Right atrium auricular region (tissue), 2 donors: ENCODE measurements around the gene PURA. TPM values are rescaled to one million over a fixed set of nuclear protein-coding genes. Genes with fewer than 3 reads are reported as not detected.

Experiments
- DNase-seq: peaks from one replicate; pipeline ENCODE4 v3.0.0-alpha.2; 2019; ENCODE audit warnings: low spot score
- H3K27ac ChIP-seq, 2 donors: fragments of 200-600 bp; sonication (generic); 1 replicate in 1 of 2; 2 replicates in 1 of 2; pipeline ENCODE4 v1.5.1; 2016 to 2019
- H3K27me3 ChIP-seq, 2 donors: fragments of 200-600 bp; sonication (generic); one replicate each; pipeline versions ENCODE4 v1.5.1 to v1.6.0; 2017 to 2019
- H3K36me3 ChIP-seq: fragments of 200-600 bp; sonication (generic); one replicate; pipeline ENCODE4 v1.5.1; 2016
- H3K4me1 ChIP-seq, 2 donors: fragments of 200-600 bp; sonication (generic); one replicate each; pipeline versions ENCODE4 v1.5.1 to v1.6.0; 2017 to 2019
- H3K4me3 ChIP-seq, 2 donors: fragments of 200-600 bp; sonication (generic); 1 replicate in 1 of 2; 2 replicates in 1 of 2; pipeline ENCODE4 v1.5.1; 2017 to 2019; ENCODE audit warnings: mild to moderate bottlenecking in 1 of 2, moderate library complexity in 1 of 2
- H3K9me3 ChIP-seq, 2 donors: fragments of 200-600 bp; sonication (generic); one replicate each; pipeline ENCODE4 v1.5.1; 2019
- CTCF ChIP-seq, 2 donors: fragments of 200-600 bp; sonication (generic); IDR thresholded peaks; one replicate each; pipeline ENCODE4 v1.5.1; 2019; ENCODE audit warnings: antibody characterized with exemption in 2 of 2
- total RNA-seq, 2 donors: library from RNA; depleted of rRNA; stranded (reverse); fragments of >200 nt; gene quantifications; one replicate each; pipeline ENCODE4 v1.1.0, GENCODE V29; 2016

PURA gene
- total RNA-seq, 2 donors from 2014 or later = 23.9 to 25.1 TPM

- no peak overlapping the region for H3K27ac ChIP-seq
- no peak for TF ChIP-seq CTCF (IDR thresholded peaks at IDR 0.05)
- H3K36me3 ChIP-seq = no peaks in the 10 kb centered on the region
- peaks cover 0 to 44% of the 10 kb centered on the region in 2 donors for H3K4me1 ChIP-seq
- no peak for DNase-seq
- no peaks in the 10 kb centered on the region for H3K9me3 ChIP-seq
- no peaks in the 10 kb centered on the region for H3K27me3 ChIP-seq
- no peak overlapping the region for H3K4me3 ChIP-seq
These were observed 28.9 kb downstream of the PURA start for GRCh38 chr5:140142856-140143255.

- no peak for DNase-seq
- Histone ChIP-seq H3K27me3 (no peaks in the 10 kb centered on the region), H3K36me3 (no peaks in the 10 kb centered on the region), H3K9me3 (no peaks in the 10 kb centered on the region), H3K27ac (no peak overlapping the region), H3K4me1 (peaks cover 0 to 44% of the 10 kb centered on the region in 2 donors), H3K4me3 (no peak overlapping the region)
- no peak for TF ChIP-seq CTCF (IDR thresholded peaks at IDR 0.05)
These were observed 29.8 kb downstream of the PURA start for GRCh38 chr5:140143521-140144258.

- no peak for DNase-seq
- no peak for TF ChIP-seq CTCF (IDR thresholded peaks at IDR 0.05)
- no peaks in the 10 kb centered on the region for H3K9me3 ChIP-seq
These were observed 31.3 kb downstream of the PURA start for GRCh38 chr5:140145256-140145655.

GRCh38 chr5:140145818-140146522 lies 32.1 kb downstream of the PURA start:
- peaks cover 0 to 36% of the 10 kb centered on the region in 2 donors for H3K4me1 ChIP-seq
- H3K4me3 ChIP-seq = peak overlapping the region; percentile 28 to 52
- H3K27ac ChIP-seq = peak overlapping the region in 1 of 2 donors; percentile 1
- no peaks in the 10 kb centered on the region for H3K36me3 ChIP-seq
- no peaks in the 10 kb centered on the region for H3K9me3 ChIP-seq
- DNase-seq = peak; percentile 77
- peak; percentile 81 to 89 for TF ChIP-seq CTCF (IDR thresholded peaks at IDR 0.05)
- H3K27me3 ChIP-seq = no peaks in the 10 kb centered on the region

More at GRCh38 chr5:140145256-140145655, 31.3 kb downstream of the PURA start:
- Histone ChIP-seq H3K27me3 (no peaks in the 10 kb centered on the region), H3K27ac (no peak overlapping the region), H3K4me3 (peak overlapping the region in 1 of 2 donors; percentile 52), H3K36me3 (no peaks in the 10 kb centered on the region), H3K4me1 (peaks cover 0 to 43% of the 10 kb centered on the region in 2 donors)

GRCh38 chr5:140146523-140146842 lies 32.6 kb downstream of the PURA start:
- TF ChIP-seq CTCF (IDR thresholded peaks at IDR 0.05) = no peak
- Histone ChIP-seq H3K27ac (no peak overlapping the region), H3K36me3 (no peaks in the 10 kb centered on the region), H3K27me3 (no peaks in the 10 kb centered on the region), H3K4me3 (peak overlapping the region in 1 of 2 donors; percentile 52), H3K4me1 (peaks cover 0 to 30% of the 10 kb centered on the region in 2 donors), H3K9me3 (no peaks in the 10 kb centered on the region)
- DNase-seq = no peak
